Calu3 (cell line): ENCODE data around the gene ANGEL1. TPM values are rescaled to one million over a fixed set of nuclear protein-coding genes. Genes with fewer than 3 reads are reported as not detected.

Source experiments
- BruUV-seq: library from RNA; stranded (reverse); fragments of 400-500 nt; replicated peaks from 2 replicates; lab custom pipeline; 2021; lab: Mats Ljungman, UMichigan
- CTCF ChIA-PET: fragments of 300-600 bp; sonication (Branson Sonifier 250); formaldehyde crosslinking; loops from one replicate; lab custom pipeline; 2022; ENCODE audit warnings: antibody characterized with exemption; lab: Charles Lee
- DNase-seq: peaks from one replicate; pipeline ENCODE4 v3.0.0; 2022
- H3K27ac Mint-ChIP-seq: one replicate; pipeline ENCODE4 v1.8.0; 2022; ENCODE audit warnings: mixed read lengths; ENCODE audit not compliant: unreplicated experiment
- H3K27me3 Mint-ChIP-seq: one replicate; pipeline ENCODE4 v1.8.0; 2022; ENCODE audit warnings: mixed read lengths; ENCODE audit not compliant: unreplicated experiment
- H3K36me3 Mint-ChIP-seq: one replicate; pipeline ENCODE4 v1.8.0; 2022; ENCODE audit warnings: mild to moderate bottlenecking, moderate library complexity, mixed read lengths; ENCODE audit not compliant: insufficient read depth, unreplicated experiment
- H3K4me1 Mint-ChIP-seq: one replicate; pipeline ENCODE4 v1.8.0; 2022; ENCODE audit warnings: mild to moderate bottlenecking, low read depth, mixed read lengths; ENCODE audit not compliant: unreplicated experiment
- H3K4me3 Mint-ChIP-seq: one replicate; pipeline ENCODE4 v1.8.0; 2022; ENCODE audit warnings: mild to moderate bottlenecking, low read depth, moderate library complexity, mixed read lengths; ENCODE audit not compliant: unreplicated experiment
- H3K9me3 Mint-ChIP-seq: one replicate; pipeline ENCODE4 v1.8.0; 2022; ENCODE audit warnings: low read depth, mixed read lengths; ENCODE audit not compliant: unreplicated experiment
- intact Hi-C: fragments of 100-400 bp; cut with micrococcal nuclease; formaldehyde crosslinking; loops from one replicate; pipeline ENCODE4 v1.10.0; 2022; ENCODE audit not compliant: unreplicated experiment
- total RNA-seq: library from RNA; stranded (reverse); gene quantifications from 2 replicates; pipeline ENCODE4 v1.2.3, GENCODE V29; 2022
- TF ChIP-seq, protein P1 (sequence below): fragments of 200-600 bp; IDR thresholded peaks from one replicate; pipeline ENCODE4 v1.8.0; 2022; ENCODE audit warnings: antibody characterized with exemption; ENCODE audit not compliant: unreplicated experiment

The ANGEL1 gene
- total RNA-seq, 1 experiment from 2014 or later = 19.8 TPM

DNA sequence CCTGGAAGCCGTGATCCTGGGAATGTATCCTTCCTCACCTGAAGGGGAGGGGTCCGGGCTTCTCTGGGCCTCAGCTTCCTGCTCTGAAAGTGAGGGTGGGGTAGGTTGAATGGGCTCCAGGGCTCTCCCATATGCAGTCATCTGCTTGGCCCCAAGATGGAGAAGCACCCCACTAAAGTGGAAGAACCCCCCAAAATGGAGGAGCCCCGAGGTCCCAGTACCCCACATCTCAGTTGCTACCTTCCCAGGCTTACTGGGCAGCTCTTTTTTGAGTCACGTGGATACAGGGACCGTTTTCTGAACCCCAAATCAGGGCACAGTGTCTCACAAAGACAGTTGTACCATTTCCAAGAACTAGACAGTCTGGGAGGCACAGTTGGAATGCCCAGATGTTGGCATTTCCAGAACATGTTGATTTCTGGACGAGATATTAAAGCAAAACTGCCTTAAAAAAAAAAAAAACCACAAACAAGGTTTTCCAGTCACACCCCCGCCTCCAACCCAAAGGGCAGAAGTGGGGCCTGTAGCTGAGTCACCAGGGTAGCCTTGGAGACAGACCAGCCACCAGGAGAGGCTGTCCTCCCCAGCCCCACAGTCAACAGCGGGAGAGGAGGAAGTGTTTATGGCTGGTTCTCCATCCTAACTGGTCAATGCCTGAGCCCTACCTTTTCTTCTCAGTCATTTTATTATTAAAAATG lies 39.3 kb downstream of the ANGEL1 start:
- peaks cover 8% of the 10 kb centered on the region for H3K36me3 Mint-ChIP-seq
- peaks cover 23% of the 10 kb centered on the region for H3K27me3 Mint-ChIP-seq
- intact Hi-C loops = no loop called here
- DNase-seq = peak; percentile 75
- H3K9me3 Mint-ChIP-seq = no peaks in the 10 kb centered on the region
- H3K4me3 Mint-ChIP-seq = no peak overlapping the region
- H3K27ac Mint-ChIP-seq = no peak overlapping the region
- CTCF ChIA-PET = interaction anchor here (0.9 to 1.1 kb wide), 2 partner anchors 30 to 63 kb away, joined by 3 read pairs; no protein-coding TSS in a partner anchor
- no TSS peak for BruUV-seq
- TF ChIP-seq, protein P1, sequence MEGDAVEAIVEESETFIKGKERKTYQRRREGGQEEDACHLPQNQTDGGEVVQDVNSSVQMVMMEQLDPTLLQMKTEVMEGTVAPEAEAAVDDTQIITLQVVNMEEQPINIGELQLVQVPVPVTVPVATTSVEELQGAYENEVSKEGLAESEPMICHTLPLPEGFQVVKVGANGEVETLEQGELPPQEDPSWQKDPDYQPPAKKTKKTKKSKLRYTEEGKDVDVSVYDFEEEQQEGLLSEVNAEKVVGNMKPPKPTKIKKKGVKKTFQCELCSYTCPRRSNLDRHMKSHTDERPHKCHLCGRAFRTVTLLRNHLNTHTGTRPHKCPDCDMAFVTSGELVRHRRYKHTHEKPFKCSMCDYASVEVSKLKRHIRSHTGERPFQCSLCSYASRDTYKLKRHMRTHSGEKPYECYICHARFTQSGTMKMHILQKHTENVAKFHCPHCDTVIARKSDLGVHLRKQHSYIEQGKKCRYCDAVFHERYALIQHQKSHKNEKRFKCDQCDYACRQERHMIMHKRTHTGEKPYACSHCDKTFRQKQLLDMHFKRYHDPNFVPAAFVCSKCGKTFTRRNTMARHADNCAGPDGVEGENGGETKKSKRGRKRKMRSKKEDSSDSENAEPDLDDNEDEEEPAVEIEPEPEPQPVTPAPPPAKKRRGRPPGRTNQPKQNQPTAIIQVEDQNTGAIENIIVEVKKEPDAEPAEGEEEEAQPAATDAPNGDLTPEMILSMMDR = no peak
- no peaks in the 10 kb centered on the region for H3K4me1 Mint-ChIP-seq

DNA sequence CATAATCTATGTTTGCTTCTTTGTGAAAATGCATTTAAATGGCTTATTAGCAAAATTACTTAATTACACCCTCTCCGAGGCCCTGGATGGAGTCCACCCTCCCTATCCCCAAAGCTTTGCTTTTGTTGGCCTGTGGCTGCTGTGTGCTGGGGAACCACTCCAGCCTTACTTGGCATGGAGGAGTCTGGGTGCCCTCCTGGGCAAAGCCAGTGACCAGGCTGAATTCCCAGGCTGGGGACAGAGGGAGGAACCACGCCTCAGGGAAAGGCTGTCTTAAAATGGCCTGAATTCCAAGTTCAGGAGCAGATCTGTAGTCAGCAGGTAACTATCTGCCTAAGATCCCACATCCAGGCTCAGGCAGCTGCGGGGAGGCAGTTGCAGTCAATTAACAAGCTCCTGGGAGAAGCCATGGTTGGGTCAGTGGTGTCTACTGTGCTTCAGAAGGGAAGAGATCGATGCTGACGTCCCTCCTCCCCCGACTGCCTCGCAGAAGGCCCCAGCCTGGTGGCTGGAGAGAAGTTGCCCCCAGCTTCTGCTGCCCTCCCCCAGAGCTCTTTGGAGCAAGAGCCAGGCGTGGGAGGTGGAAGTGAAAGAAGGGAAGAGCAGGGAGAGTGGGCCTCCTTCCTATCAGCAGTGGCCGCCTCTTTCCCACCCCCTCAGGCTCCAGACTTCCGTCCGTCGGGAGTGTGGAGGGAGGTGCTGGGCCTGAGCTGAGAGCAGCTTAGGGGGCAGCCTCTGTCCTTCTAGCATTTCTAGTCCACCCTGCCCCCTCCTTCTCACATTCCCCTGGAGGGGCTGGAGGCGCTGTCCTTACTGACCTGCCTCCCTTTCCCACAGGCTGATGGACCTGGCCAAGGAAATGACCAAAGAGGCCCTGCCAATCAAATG lies 40.1 kb downstream of the ANGEL1 start:
- peaks cover 23% of the 10 kb centered on the region for H3K27me3 Mint-ChIP-seq
- no peaks in the 10 kb centered on the region for H3K4me1 Mint-ChIP-seq
- CTCF ChIA-PET = interaction anchor here (1.1 to 3.1 kb wide), 2 partner anchors 11 to 62 kb away, joined by 3 to 6 read pairs; no protein-coding TSS in a partner anchor
- H3K27ac Mint-ChIP-seq = no peak overlapping the region
- TF ChIP-seq, protein P1 = no peak
- H3K4me3 Mint-ChIP-seq = no peak overlapping the region
- BruUV-seq = no TSS peak
- H3K9me3 Mint-ChIP-seq = no peaks in the 10 kb centered on the region
- DNase-seq = no peak
- peaks cover 8% of the 10 kb centered on the region for H3K36me3 Mint-ChIP-seq
- intact Hi-C loops = no loop called here

DNA sequence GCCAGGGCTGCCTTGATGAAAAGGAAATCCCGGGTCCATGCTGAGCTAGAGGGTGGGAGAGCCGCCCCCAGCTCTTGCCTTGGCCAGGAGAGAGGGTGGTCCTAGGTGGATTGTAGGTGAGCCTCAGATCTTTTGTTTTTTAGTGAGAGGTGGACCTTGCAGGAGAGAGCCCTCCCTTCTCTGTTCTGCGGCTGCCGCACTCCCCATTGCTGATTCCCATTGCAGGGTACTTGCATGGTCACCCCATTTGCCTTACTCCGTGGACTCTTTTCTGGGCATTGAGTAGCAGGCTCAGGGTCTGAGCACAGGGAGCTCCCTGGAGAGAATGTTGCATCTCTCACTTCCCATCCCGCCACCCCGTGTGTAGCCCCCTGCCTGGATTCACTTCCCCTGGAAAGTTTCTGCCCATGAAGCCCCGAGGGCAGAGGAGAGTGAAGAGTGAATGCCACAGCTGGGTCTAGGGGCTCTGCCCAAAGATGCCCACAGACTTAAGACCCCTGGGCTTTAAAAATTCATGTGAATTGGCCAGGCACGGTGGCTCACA lies 41.2 kb downstream of the ANGEL1 start:
- CTCF ChIA-PET = interaction anchor here (3.1 kb wide), 1 partner anchor 12 kb away, joined by 6 read pairs; no protein-coding TSS in a partner anchor
- H3K4me1 Mint-ChIP-seq = no peaks in the 10 kb centered on the region
- H3K4me3 Mint-ChIP-seq = no peak overlapping the region
- TF ChIP-seq, protein P1 = no peak
- no peak for DNase-seq
- H3K9me3 Mint-ChIP-seq = no peaks in the 10 kb centered on the region
- BruUV-seq = no TSS peak
- peaks cover 8% of the 10 kb centered on the region for H3K36me3 Mint-ChIP-seq
- intact Hi-C loops = no loop called here
- H3K27me3 Mint-ChIP-seq = peaks cover 23% of the 10 kb centered on the region
- H3K27ac Mint-ChIP-seq = no peak overlapping the region
